NCI-H2227 (cell line): ENCODE measurements around the gene HNRNPK.
A peak's percentile ranks its signal among the peaks of the same experiment; 100 is the strongest.

Source experiments
- DNase-seq: peaks from one replicate; lab custom pipeline; 2025; ENCODE audit not compliant: unreplicated experiment; lab: John Stamatoyannopoulos, UW

HNRNPK gene

GRCh38 chr9:83979812-83980394 is at the start of gene HNRNPK:
Gene HNRNPK, minus strand, starts transcription at chr9:83980215. Its CDS starts 1,963 bp downstream, at chr9:83978252.
- DNase-seq = peak; percentile 98

GRCh38 chr9:84027201-84027600 is 47.2 kb upstream of the HNRNPK start:
- DNase-seq = no peak

- no peak for DNase-seq
Measured at GRCh38 chr9:84024041-84024575, 44.1 kb upstream of the HNRNPK start.

GRCh38 chr9:84007662-84008061 is 27.6 kb upstream of the HNRNPK start:
- no peak for DNase-seq

- no peak for DNase-seq
Measured at GRCh38 chr9:84003246-84003645, 23.2 kb upstream of the HNRNPK start.

GRCh38 chr9:84002344-84002743 is 22.3 kb upstream of the HNRNPK start:
- no peak for DNase-seq

- no peak for DNase-seq
Measured at GRCh38 chr9:84001621-84002020, 21.6 kb upstream of the HNRNPK start.

GRCh38 chr9:84000186-84000585 is 20.2 kb upstream of the HNRNPK start:
- DNase-seq = no peak

- no peak for DNase-seq
Measured at GRCh38 chr9:83999141-83999918, 19.3 kb upstream of the HNRNPK start.

GRCh38 chr9:83996126-83996525 is 16.1 kb upstream of the HNRNPK start:
- no peak for DNase-seq

GRCh38 chr9:83992901-83993300 is 12.9 kb upstream of the HNRNPK start:
- no peak for DNase-seq

GRCh38 chr9:83992407-83992806 is 12.4 kb upstream of the HNRNPK start:
- no peak for DNase-seq

GRCh38 chr9:83991355-83991754 is 11.3 kb upstream of the HNRNPK start:
- no peak for DNase-seq

- no peak for DNase-seq
Measured at GRCh38 chr9:83988411-83988810, 8.4 kb upstream of the HNRNPK start.

- DNase-seq = no peak
Measured at GRCh38 chr9:83987402-83987791, 7.4 kb upstream of the HNRNPK start.

- DNase-seq = no peak
Measured at GRCh38 chr9:83986765-83987401, 6.9 kb upstream of the HNRNPK start.

- no peak for DNase-seq
Measured at GRCh38 chr9:83986195-83986594, 6.2 kb upstream of the HNRNPK start.

GRCh38 chr9:83981126-83981871 is 1.3 kb upstream of the HNRNPK start:
- DNase-seq = peak; percentile 39

- peak; percentile 97 for DNase-seq
Measured at GRCh38 chr9:83980395-83981125, 545 bp upstream of the HNRNPK start, which contains the start of gene RMI1. Gene RMI1, plus strand, starts transcription at chr9:83980805. Its CDS starts 20,182 bp downstream, at chr9:84000987.

- DNase-seq = peak; percentile 75
Measured at GRCh38 chr9:83978992-83979811, 813 bp downstream of the HNRNPK start.
